IMR-90 (cell line): ENCODE data around the gene IRAK3. TPM values are rescaled to one million over a fixed set of nuclear protein-coding genes. Genes with fewer than 3 reads are reported as not detected.

Experiments
- ATAC-seq: fragments of 200-7000 bp; cut with Tn5 transposase; 2 replicates; pipeline ENCODE4 v1.9.1; 2020; ENCODE audit warnings: low read depth, mild to moderate bottlenecking, moderate library complexity
- BruUV-seq: library from RNA; stranded (reverse); fragments of 400-500 nt; replicated peaks from 2 replicates; lab custom pipeline; 2021; lab: Mats Ljungman, UMichigan
- CTCF ChIA-PET: fragments of 300-600 bp; formaldehyde crosslinking; extraction: SDS; loops from one replicate; lab custom pipeline; 2021; ENCODE audit warnings: antibody characterized with exemption; lab: Yijun Ruan, JAX
- POLR2A ChIA-PET: fragments of 300-600 bp; sonication (Branson Sonifier 250); formaldehyde crosslinking; loops from one replicate; lab custom pipeline; 2022; ENCODE audit warnings: antibody characterized with exemption; ENCODE audit not compliant: unreplicated experiment; lab: Charles Lee
- DNase-seq: peaks from one replicate; pipeline ENCODE4 v3.0.0; 2013
- H2AFZ ChIP-seq: replicated peaks from 2 replicates; pipeline ENCODE3; 2013; ENCODE audit warnings: low read length, mild to moderate bottlenecking; ENCODE audit not compliant: poor library complexity
- H2AK5ac ChIP-seq: 2 replicates; pipeline ENCODE4 v1.6.1; 2013; ENCODE audit warnings: low read depth, low read length, inconsistent platforms
- H2AK9ac ChIP-seq: replicated peaks from 2 replicates; pipeline ENCODE3; 2013; ENCODE audit warnings: mild to moderate bottlenecking, low read depth, low read length, moderate library complexity; ENCODE audit not compliant: poor library complexity
- H2BK120ac ChIP-seq: 2 replicates; pipeline ENCODE4 v1.6.1; 2013; ENCODE audit warnings: low read depth, low read length, inconsistent platforms
- H2BK15ac ChIP-seq: 3 replicates; pipeline ENCODE4 v1.6.1; 2013; ENCODE audit warnings: low read depth, low read length, inconsistent platforms
- H2BK20ac ChIP-seq: 2 replicates; pipeline ENCODE4 v1.6.1; 2013; ENCODE audit warnings: low read depth, mild to moderate bottlenecking, inconsistent platforms, low read length, moderate library complexity
- H2BK5ac ChIP-seq: 2 replicates; pipeline ENCODE4 v1.6.1; 2013; ENCODE audit warnings: mild to moderate bottlenecking, low read depth, low read length, inconsistent platforms; ENCODE audit not compliant: poor library complexity, severe bottlenecking
- H3K14ac ChIP-seq: replicated peaks from 2 replicates; pipeline ENCODE4 v1.6.1; 2013; ENCODE audit warnings: low read depth, low read length, inconsistent platforms
- H3K18ac ChIP-seq: 2 replicates; pipeline ENCODE4 v1.6.1; 2013; ENCODE audit warnings: low read depth, low read length, control low read depth
- H3K23ac ChIP-seq: 2 replicates; pipeline ENCODE4 v1.6.1; 2013; ENCODE audit warnings: low read depth, low read length, inconsistent platforms
- H3K27ac ChIP-seq: 2 replicates; pipeline ENCODE4 v1.5.1; 2013; ENCODE audit warnings: mild to moderate bottlenecking, control low read depth, low read length; ENCODE audit not compliant: insufficient read depth
- H3K27me3 ChIP-seq: 2 replicates; pipeline ENCODE4 v1.6.1; 2013; ENCODE audit warnings: low read length; ENCODE audit not compliant: control insufficient read depth, insufficient read depth
- H3K36me3 ChIP-seq: 2 replicates; pipeline ENCODE4 v1.6.1; 2013; ENCODE audit warnings: low read length, mixed read lengths; ENCODE audit not compliant: control insufficient read depth, insufficient read depth
- H3K4ac ChIP-seq: 2 replicates; pipeline ENCODE4 v1.6.1; 2013; ENCODE audit warnings: low read depth, low read length, inconsistent platforms
- H3K4me1 ChIP-seq: 2 replicates; pipeline ENCODE4 v1.6.1; 2013; ENCODE audit warnings: low read length, mixed read lengths; ENCODE audit not compliant: control insufficient read depth, insufficient read depth
- H3K4me2 ChIP-seq: 2 replicates; pipeline ENCODE4 v1.6.1; 2013; ENCODE audit warnings: low read depth, mild to moderate bottlenecking, control low read depth, low read length, moderate library complexity
- H3K4me3 ChIP-seq: 2 replicates; pipeline ENCODE4 v1.5.1; 2013; ENCODE audit warnings: low read depth, mild to moderate bottlenecking, control low read depth, low read length, moderate library complexity; ENCODE audit not compliant: insufficient read depth
- H3K56ac ChIP-seq: 2 replicates; pipeline ENCODE4 v1.6.1; 2013; ENCODE audit warnings: low read length, inconsistent platforms; ENCODE audit not compliant: insufficient read depth; ENCODE audit errors: extremely low read depth
- H3K79me1 ChIP-seq, 2 experiments: 2 replicates each; pipeline ENCODE4 v1.6.1; 2013; ENCODE audit warnings: low read length in 2 of 2, inconsistent platforms in 1 of 2, low read depth in 1 of 2
- H3K9ac ChIP-seq: 2 replicates; pipeline ENCODE4 v1.6.1; 2013; ENCODE audit warnings: low read depth, low read length, control low read depth
- H3K9me1 ChIP-seq: 2 replicates; pipeline ENCODE4 v1.6.1; 2013; ENCODE audit warnings: low read length, inconsistent platforms; ENCODE audit not compliant: insufficient read depth
- H3K9me3 ChIP-seq: 2 replicates; pipeline ENCODE4 v1.6.1; 2013; ENCODE audit warnings: low read length; ENCODE audit not compliant: control insufficient read depth, insufficient read depth
- H4K20me1 ChIP-seq: 2 replicates; pipeline ENCODE4 v1.6.1; 2013; ENCODE audit warnings: low read length, inconsistent platforms; ENCODE audit not compliant: insufficient read depth
- H4K5ac ChIP-seq: 2 replicates; pipeline ENCODE4 v1.6.1; 2013; ENCODE audit warnings: mild to moderate bottlenecking, low read depth, low read length, control low read depth
- H4K8ac ChIP-seq, 2 experiments: 2 replicates each; pipeline ENCODE4 v1.6.1; 2013; ENCODE audit warnings: low read depth in 2 of 2, low read length in 2 of 2, control low read depth in 1 of 2, inconsistent platforms in 1 of 2
- H4K91ac ChIP-seq: 2 replicates; pipeline ENCODE4 v1.6.1; 2013; ENCODE audit warnings: low read depth, low read length, inconsistent platforms; ENCODE audit not compliant: insufficient read depth
- CEBPB ChIP-seq: IDR thresholded peaks from 2 replicates; pipeline ENCODE4 v1.6.1; 2012; ENCODE audit warnings: low read depth, low read length, improper control_type of control experiment
- ELK1 ChIP-seq: fragments of 150-350 bp; IDR thresholded peaks from 2 replicates; pipeline ENCODE4 v1.6.1; 2016; ENCODE audit warnings: low read depth, mild to moderate bottlenecking, low read length, moderate library complexity, borderline replicate concordance
- POLR2A ChIP-seq: IDR thresholded peaks from 2 replicates; pipeline ENCODE4 v1.6.1; 2012; ENCODE audit warnings: mild to moderate bottlenecking, low read depth, low read length
- RAD21 ChIP-seq: IDR thresholded peaks from 2 replicates; pipeline ENCODE4 v1.6.1; 2012; ENCODE audit warnings: low read length, improper control_type of control experiment
- RCOR1 ChIP-seq: IDR thresholded peaks from 2 replicates; pipeline ENCODE4 v1.6.1; 2012; ENCODE audit warnings: mild to moderate bottlenecking, low read length, improper control_type of control experiment; ENCODE audit not compliant: insufficient replicate concordance
- SMC3 ChIP-seq: fragments of 150-350 bp; IDR thresholded peaks from 2 replicates; pipeline ENCODE4 v1.6.1; 2016; ENCODE audit warnings: low read depth, mild to moderate bottlenecking, antibody characterized with exemption, low read length, moderate library complexity
- WGBS, 2 experiments: methylation state at CpG; one replicate each; pipeline versions ENCODE4 v1.1.5 to v1.1.7; 2013; ENCODE audit warnings: missing lambda C conversion rate in 2 of 2; ENCODE audit not compliant: insufficient read length in 1 of 2; ENCODE audit errors: extremely low coverage in 2 of 2; 5-methylcytosine and 5-hydroxymethylcytosine counted together
- dilution Hi-C: fragments of 300-500 bp; cut with HindIII; formaldehyde crosslinking; loops from one replicate; pipeline ENCODE4 v1.14.3; 2018; ENCODE audit warnings: low sequenced_read_pairs; ENCODE audit not compliant: unreplicated experiment
- in situ Hi-C: fragments of 300-500 bp; cut with MboI; formaldehyde crosslinking; loops from 3 replicates; pipeline ENCODE4 v1.14.3; 2019; ENCODE audit warnings: low sequenced_read_pairs, inconsistent platforms, mixed read lengths
- intact Hi-C: fragments of 100-400 bp; cut with micrococcal nuclease; formaldehyde crosslinking; loops from 2 replicates; pipeline ENCODE4 v1.10.0; 2022
- polyA plus RNA-seq, 3 experiments: library from polyadenylated mRNA; depleted of rRNA; stranded (reverse); fragments of >200 nt; gene quantifications; 2 replicates each; pipeline ENCODE4 v1.2.3, GENCODE V29; 2012; ENCODE audit warnings: low replicate concordance in 1 of 3
- total RNA-seq: library from RNA; depleted of rRNA; stranded (reverse); fragments of >200 nt; gene quantifications from 2 replicates; pipeline ENCODE4 v1.2.3, GENCODE V29; 2012
- TF ChIP-seq, protein P1 (sequence below): conservative IDR thresholded peaks from 2 replicates; pipeline ENCODE4 v1.5.1; 2012; ENCODE audit warnings: mild to moderate bottlenecking, low read depth, low read length, improper control_type of control experiment

The IRAK3 gene
- total and polyA plus RNA-seq, 2 of the 4 experiments (the other 2 are of a cell fraction), result 0.53 to 0.72 TPM

GRCh38 chr12:66144791-66145754 is 43.9 kb upstream of the IRAK3 start:
- TF ChIP-seq CEBPB (peak; percentile 65; the same call in 1 of the 2 replicates), POLR2A (no peak), RCOR1 (no peak), SMC3 (peak; percentile 37), RAD21 (peak; percentile 61), ELK1 (no peak)
- TF ChIP-seq, protein P1, sequence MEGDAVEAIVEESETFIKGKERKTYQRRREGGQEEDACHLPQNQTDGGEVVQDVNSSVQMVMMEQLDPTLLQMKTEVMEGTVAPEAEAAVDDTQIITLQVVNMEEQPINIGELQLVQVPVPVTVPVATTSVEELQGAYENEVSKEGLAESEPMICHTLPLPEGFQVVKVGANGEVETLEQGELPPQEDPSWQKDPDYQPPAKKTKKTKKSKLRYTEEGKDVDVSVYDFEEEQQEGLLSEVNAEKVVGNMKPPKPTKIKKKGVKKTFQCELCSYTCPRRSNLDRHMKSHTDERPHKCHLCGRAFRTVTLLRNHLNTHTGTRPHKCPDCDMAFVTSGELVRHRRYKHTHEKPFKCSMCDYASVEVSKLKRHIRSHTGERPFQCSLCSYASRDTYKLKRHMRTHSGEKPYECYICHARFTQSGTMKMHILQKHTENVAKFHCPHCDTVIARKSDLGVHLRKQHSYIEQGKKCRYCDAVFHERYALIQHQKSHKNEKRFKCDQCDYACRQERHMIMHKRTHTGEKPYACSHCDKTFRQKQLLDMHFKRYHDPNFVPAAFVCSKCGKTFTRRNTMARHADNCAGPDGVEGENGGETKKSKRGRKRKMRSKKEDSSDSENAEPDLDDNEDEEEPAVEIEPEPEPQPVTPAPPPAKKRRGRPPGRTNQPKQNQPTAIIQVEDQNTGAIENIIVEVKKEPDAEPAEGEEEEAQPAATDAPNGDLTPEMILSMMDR, result peak; percentile 70
- no peaks in the 10 kb centered on the region for H3K9me1 ChIP-seq
- peaks cover 12% of the 10 kb centered on the region for H3K36me3 ChIP-seq
- no peak overlapping the region for H2AK9ac ChIP-seq
- in situ Hi-C loops, result no loop called here
- H3K14ac ChIP-seq, result no peak overlapping the region
- ChIA-PET POLR2A (no interaction called here), CTCF (interaction anchor here (0.6 to 1.3 kb wide), 4 partner anchors 13 to 53 kb away, joined by 3 to 5 read pairs (median 4); no protein-coding TSS in a partner anchor)
- no peak overlapping the region for H2BK20ac ChIP-seq
- H3K27ac ChIP-seq, result no peak overlapping the region
- peaks cover 6% of the 10 kb centered on the region for H3K9me3 ChIP-seq
- H4K91ac ChIP-seq, result no peak overlapping the region
- no peak overlapping the region for H2BK120ac ChIP-seq
- H4K5ac ChIP-seq, result no peak overlapping the region; the same call in 1 of the 2 replicates
- no peak overlapping the region for H3K4me3 ChIP-seq
- no peaks in the 10 kb centered on the region for H3K4me1 ChIP-seq
- H3K23ac ChIP-seq, result no peak overlapping the region
- H4K8ac ChIP-seq, result peak overlapping the region in 1 of 2 experiments; percentile 14; a peak in 1 of 4 replicates
- DNase-seq (peak; percentile 75), ATAC-seq (peak; percentile 75)
- BruUV-seq, result no TSS peak
- H3K27me3 ChIP-seq, result no peaks in the 10 kb centered on the region
- dilution Hi-C loops, result no loop called here
- peaks cover 29 to 34% of the 10 kb centered on the region in 2 experiments for H3K79me1 ChIP-seq
- H4K20me1 ChIP-seq, result no peaks in the 10 kb centered on the region
- H2AK5ac ChIP-seq, result no peak overlapping the region
- intact Hi-C loops, result loop anchor here (5.0 kb wide), 2 partner anchors 262 to 547 kb away; no protein-coding TSS in a partner anchor
- WGBS, 2 experiments, result no CpG with 5 or more reads among the region's 7 CpGs
- H2BK5ac ChIP-seq, result peak overlapping the region; percentile 82
- no peak overlapping the region for H3K4ac ChIP-seq
- H3K4me2 ChIP-seq, result peak overlapping the region; percentile 72; the same call in 1 of the 2 replicates
- no peak overlapping the region for H3K18ac ChIP-seq
- no peak overlapping the region for H3K56ac ChIP-seq
- no peak overlapping the region for H2BK15ac ChIP-seq
- H3K9ac ChIP-seq, result no peak overlapping the region
- H2AFZ ChIP-seq, result no peak overlapping the region
